Endothelial cell of umbilical vein (primary cell): Measurements from ENCODE around the gene DDR1. TPM values are rescaled to one million over a fixed set of nuclear protein-coding genes. Genes with fewer than 3 reads are reported as not detected.
"Not testable (repeated sequence)": the region's sequence is repeated elsewhere in the genome, so short reads cannot be mapped to it uniquely, and the experiment has no call there.

Experiments used
- BruUV-seq: library from RNA; stranded (reverse); fragments of 400-500 nt; replicated peaks from 2 replicates; lab custom pipeline; 2021; lab: Mats Ljungman, UMichigan
- CTCF ChIA-PET: fragments of 300-600, 350-600 bp; sonication (Branson Sonifier 250); formaldehyde crosslinking; loops from one replicate; lab custom pipeline; 2021; ENCODE audit warnings: antibody characterized with exemption, inconsistent platforms; lab: Charles Lee
- POLR2A ChIA-PET: fragments of 300-600, 350-600 bp; sonication (Branson Sonifier 250); formaldehyde crosslinking; loops from one replicate; lab custom pipeline; 2021; ENCODE audit warnings: antibody characterized with exemption, inconsistent platforms; lab: Charles Lee
- DNase-seq: peaks from one replicate; pipeline ENCODE4 v3.0.0-alpha.2; 2011; ENCODE audit warnings: low read depth, low spot score
- FAIRE-seq: peaks from 2 replicates; lab custom pipeline; 2011; peaks lifted over from hg19 to GRCh38; lab: Jason Lieb, UNC
- H2AFZ ChIP-seq: 2 replicates; pipeline ENCODE4 v1.6.0; 2012; ENCODE audit warnings: low read depth, low read length, control low read depth, inconsistent platforms
- H3K27ac ChIP-seq: 2 replicates; pipeline ENCODE4 v1.5.1; 2011; ENCODE audit warnings: low read depth, mild to moderate bottlenecking, control low read depth, low read length, moderate library complexity; ENCODE audit not compliant: insufficient read depth
- H3K27me3 ChIP-seq, 2 experiments: 2 replicates each; pipeline versions ENCODE4 v1.6.0 to v1.6.1; 2011; ENCODE audit warnings: low read length in 2 of 2, mixed read lengths in 1 of 2; ENCODE audit not compliant: control insufficient read depth in 2 of 2, insufficient read depth in 2 of 2
- H3K36me3 ChIP-seq, 2 experiments: 2 replicates in 1 of 2; 3 replicates in 1 of 2; pipeline ENCODE4 v1.5.1; 2011; ENCODE audit warnings: low read length in 2 of 2, mild to moderate bottlenecking in 1 of 2, moderate library complexity in 1 of 2; ENCODE audit not compliant: control insufficient read depth in 2 of 2, insufficient read depth in 2 of 2; ENCODE audit errors: extremely low read depth in 1 of 2
- H3K4me1 ChIP-seq: 3 replicates; pipeline ENCODE4 v1.5.1; 2011; ENCODE audit warnings: mild to moderate bottlenecking, low read length; ENCODE audit not compliant: control insufficient read depth, insufficient read depth; ENCODE audit errors: extremely low read depth
- H3K4me2 ChIP-seq: 2 replicates; pipeline ENCODE4 v1.6.1; 2011; ENCODE audit warnings: low read length, control low read depth, mixed read lengths; ENCODE audit not compliant: insufficient read depth
- H3K4me3 ChIP-seq, 3 experiments: fragments of 200-600 bp in 1 of 3; sonication (generic), shearing (Covaris generic) in 1 of 3; replicated peaks in 1 of 3; 2 replicates each; pipeline ENCODE4 v1.5.1; 2011 to 2016; ENCODE audit warnings: control low read depth in 3 of 3, low read length in 3 of 3, mild to moderate bottlenecking in 2 of 3, inconsistent platforms in 1 of 3, low read depth in 1 of 3, moderate library complexity in 1 of 3; ENCODE audit not compliant: insufficient read depth in 1 of 3
- H3K79me2 ChIP-seq: 2 replicates; pipeline ENCODE4 v1.6.0; 2012; ENCODE audit warnings: low read length, inconsistent platforms; ENCODE audit not compliant: control insufficient read depth, insufficient read depth
- H3K9ac ChIP-seq: replicated peaks from 2 replicates; pipeline ENCODE3; 2011; ENCODE audit warnings: low read length, control low read depth; ENCODE audit not compliant: insufficient read depth; ENCODE audit errors: extremely low read depth
- H3K9me1 ChIP-seq: replicated peaks from 3 replicates; pipeline ENCODE4 v1.6.0; 2011; ENCODE audit warnings: mild to moderate bottlenecking, low read length; ENCODE audit not compliant: control insufficient read depth, insufficient read depth; ENCODE audit errors: extremely low read depth
- H3K9me3 ChIP-seq: replicated peaks from 2 replicates; pipeline ENCODE4 v1.5.1; 2012; ENCODE audit warnings: low read length, inconsistent platforms; ENCODE audit not compliant: control insufficient read depth, insufficient read depth
- H4K20me1 ChIP-seq: replicated peaks from 2 replicates; pipeline ENCODE3; 2011; ENCODE audit warnings: mild to moderate bottlenecking, low read length; ENCODE audit not compliant: control insufficient read depth, insufficient read depth; ENCODE audit errors: extremely low read depth
- EZH2 ChIP-seq: IDR thresholded peaks from 2 replicates; pipeline ENCODE4 v1.6.1; 2012; ENCODE audit warnings: borderline replicate concordance, low read depth, mild to moderate bottlenecking, moderate library complexity, low read length, inconsistent platforms; ENCODE audit not compliant: severe bottlenecking
- GATA2 ChIP-seq: IDR thresholded peaks from 2 replicates; pipeline ENCODE4 v1.7.0; 2011; ENCODE audit warnings: low read depth, mild to moderate bottlenecking, moderate library complexity, mixed read lengths, low read length; ENCODE audit not compliant: insufficient read length, insufficient read depth
- MAX ChIP-seq: IDR thresholded peaks from 2 replicates; pipeline ENCODE4 v1.6.1; 2011; ENCODE audit not compliant: insufficient read depth, insufficient read length
- MYC ChIP-seq: IDR thresholded peaks from one replicate; pipeline ENCODE4 v1.6.1; 2011; ENCODE audit warnings: mild to moderate bottlenecking, low read depth, low read length
- POLR2A ChIP-seq: IDR thresholded peaks from 2 replicates; pipeline ENCODE4 v1.6.1; 2012; ENCODE audit warnings: low read depth, mild to moderate bottlenecking, control low read depth, low read length
- POLR2AphosphoS5 ChIP-seq: IDR thresholded peaks from 2 replicates; pipeline ENCODE4 v1.6.1; 2012; ENCODE audit warnings: low read depth, mild to moderate bottlenecking, control low read depth, low read length, moderate library complexity; ENCODE audit not compliant: insufficient read depth
- dilution Hi-C: fragments of 300-500 bp; cut with MboI; formaldehyde crosslinking; loops from one replicate; pipeline ENCODE4 v1.15.0; 2019; ENCODE audit warnings: low sequenced_read_pairs; ENCODE audit not compliant: extremely low pct_ligation_motif_present
- intact Hi-C: fragments of 100-400 bp; cut with micrococcal nuclease; formaldehyde crosslinking; loops from one replicate; pipeline ENCODE4 v1.10.0; 2022
- polyA plus RNA-seq, 4 experiments: library from polyadenylated mRNA; depleted of rRNA in 3 of 4; stranded (reverse) in 3 of 4; unstranded in 1 of 4; fragments of >200 nt; gene quantifications; 2 replicates each; pipeline versions ENCODE4 v1.2.1 to v1.2.3, GENCODE V29; 2011 to 2012; ENCODE audit warnings: missing spikeins in 1 of 4
- total RNA-seq: library from RNA; stranded (reverse); gene quantifications from 2 replicates; pipeline ENCODE4 v1.2.3, GENCODE V29; 2021

Gene DDR1
- total and polyA plus RNA-seq, 2 donors (not counting 3 experiments of a cell fraction or from before 2014, with no cell fraction given), result 8.8 to 22.9 TPM

GRCh38 chr6:30857549-30857948 lies 26.8 kb upstream of the DDR1 start:
- no peak overlapping the region for H3K9ac ChIP-seq
- no peak overlapping the region for H2AFZ ChIP-seq
- H3K79me2 ChIP-seq, result no peaks in the 10 kb centered on the region
- no TSS peak for BruUV-seq
- no peak overlapping the region for H3K27ac ChIP-seq
- H3K4me1 ChIP-seq, result no peaks in the 10 kb centered on the region
- no peak overlapping the region for H3K4me2 ChIP-seq
- ChIA-PET POLR2A (no interaction called here), CTCF (interaction anchor here (0.8 to 2.9 kb wide), 5 partner anchors 10 to 22 kb away, joined by 3 to 9 read pairs (median 3); no protein-coding TSS in a partner anchor)
- DNase-seq (no peak), FAIRE-seq (no peak)
- no peak for TF ChIP-seq POLR2AphosphoS5
- no peak for TF ChIP-seq MYC
- TF ChIP-seq MAX, result no peak
- TF ChIP-seq GATA2, result no peak
- TF ChIP-seq POLR2A, result no peak
- no peak for TF ChIP-seq EZH2
- H3K9me3 ChIP-seq, result no peaks in the 10 kb centered on the region
- no peaks in the 10 kb centered on the region for H3K36me3 ChIP-seq
- no peaks in the 10 kb centered on the region for H3K9me1 ChIP-seq
- dilution Hi-C loops, result no loop called here
- intact Hi-C loops, result no loop called here
- H3K4me3 ChIP-seq, result no peak overlapping the region
- no peaks in the 10 kb centered on the region for H4K20me1 ChIP-seq
- H3K27me3 ChIP-seq, result peaks cover 10 to 15% of the 10 kb centered on the region in 2 experiments

DNA sequence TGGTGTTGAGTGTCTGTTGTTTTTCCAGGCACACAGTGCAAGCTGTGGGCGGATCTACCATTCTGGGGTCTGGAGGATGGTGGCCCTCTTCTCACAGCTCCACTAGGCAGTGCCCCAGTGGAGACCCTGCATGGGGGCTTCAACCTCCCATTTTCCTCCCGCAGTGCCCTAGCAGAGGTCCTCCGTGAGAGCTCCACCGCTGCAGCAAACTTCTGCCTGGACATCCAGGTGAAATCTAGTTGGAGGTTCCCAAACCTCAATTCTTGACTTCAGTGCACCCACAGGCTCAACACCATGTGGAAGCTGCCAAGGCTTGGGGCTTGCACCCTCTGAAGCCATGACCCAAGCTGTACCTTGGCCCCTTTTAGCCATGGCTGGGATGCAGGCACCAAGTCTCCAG lies 24.6 kb upstream of the DDR1 start:
- H3K9ac ChIP-seq, FAIRE-seq, H3K36me3 ChIP-seq, H3K9me3 ChIP-seq, H3K27ac ChIP-seq, BruUV-seq, H4K20me1 ChIP-seq, intact Hi-C loops, H3K79me2 ChIP-seq, dilution Hi-C loops, H3K4me3 ChIP-seq, H2AFZ ChIP-seq, H3K4me2 ChIP-seq, DNase-seq, H3K4me1 ChIP-seq, POLR2A ChIA-PET, H3K9me1 ChIP-seq: not testable (repeated sequence)
- H3K27me3 ChIP-seq, result peaks cover 11 to 15% of the 10 kb centered on the region in 2 experiments
- CTCF ChIA-PET, result interaction anchor here (1.9 kb wide), 1 partner anchor 228 kb away, joined by 6 read pairs; no protein-coding TSS in a partner anchor
